GM18858 (cell line): ENCODE results near the gene CLDN7.

Experiments
- ATAC-seq: cut with Tn5 transposase; IDR thresholded peaks from one replicate; pipeline ENCODE4 v1.9.1; 2021; ENCODE audit not compliant: unreplicated experiment

The CLDN7 gene, protein sequence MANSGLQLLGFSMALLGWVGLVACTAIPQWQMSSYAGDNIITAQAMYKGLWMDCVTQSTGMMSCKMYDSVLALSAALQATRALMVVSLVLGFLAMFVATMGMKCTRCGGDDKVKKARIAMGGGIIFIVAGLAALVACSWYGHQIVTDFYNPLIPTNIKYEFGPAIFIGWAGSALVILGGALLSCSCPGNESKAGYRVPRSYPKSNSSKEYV

DNA sequence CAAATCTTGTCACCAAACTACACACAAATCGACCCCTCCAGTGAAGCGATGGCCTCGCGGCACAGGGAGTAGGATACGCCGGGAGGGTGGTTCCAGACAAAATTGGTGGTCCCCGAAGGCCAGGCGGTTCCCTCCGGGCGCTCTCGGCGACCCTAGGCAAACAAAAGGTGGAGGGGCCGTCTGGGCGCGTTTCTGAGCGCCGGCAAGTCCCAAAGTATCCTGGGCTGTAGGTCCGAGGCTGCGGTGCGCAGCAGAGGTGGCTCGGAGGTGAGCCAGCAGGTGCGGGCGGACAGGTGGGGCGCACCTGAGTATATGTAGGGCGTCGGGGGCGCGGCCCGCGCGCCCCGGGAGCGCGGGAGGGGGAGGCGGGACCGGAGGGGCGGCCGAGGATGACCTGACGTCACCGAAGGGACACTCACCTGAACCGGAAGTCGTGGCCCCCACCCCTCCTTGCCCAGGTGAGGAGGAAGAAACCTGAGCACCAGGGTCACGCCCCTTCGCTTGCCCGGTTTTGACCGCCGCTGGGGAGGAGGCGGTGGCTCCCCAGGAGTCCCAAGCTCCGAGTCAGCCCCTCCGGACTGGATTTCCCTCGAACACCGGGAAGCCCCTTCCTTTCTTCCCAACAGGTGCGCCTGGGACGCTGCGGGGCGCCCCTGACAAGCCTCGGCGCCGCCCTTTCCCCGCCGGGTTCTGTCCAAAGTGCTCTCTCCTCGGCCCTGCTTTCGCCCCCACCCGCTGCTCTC is at the start of gene CLDN7:
CLDN7 (minus strand) TSS at position 287 of the 743 bp plus-strand sequence. CDS start 435 bp downstream, outside the sequence.
- no peak for ATAC-seq

DNA sequence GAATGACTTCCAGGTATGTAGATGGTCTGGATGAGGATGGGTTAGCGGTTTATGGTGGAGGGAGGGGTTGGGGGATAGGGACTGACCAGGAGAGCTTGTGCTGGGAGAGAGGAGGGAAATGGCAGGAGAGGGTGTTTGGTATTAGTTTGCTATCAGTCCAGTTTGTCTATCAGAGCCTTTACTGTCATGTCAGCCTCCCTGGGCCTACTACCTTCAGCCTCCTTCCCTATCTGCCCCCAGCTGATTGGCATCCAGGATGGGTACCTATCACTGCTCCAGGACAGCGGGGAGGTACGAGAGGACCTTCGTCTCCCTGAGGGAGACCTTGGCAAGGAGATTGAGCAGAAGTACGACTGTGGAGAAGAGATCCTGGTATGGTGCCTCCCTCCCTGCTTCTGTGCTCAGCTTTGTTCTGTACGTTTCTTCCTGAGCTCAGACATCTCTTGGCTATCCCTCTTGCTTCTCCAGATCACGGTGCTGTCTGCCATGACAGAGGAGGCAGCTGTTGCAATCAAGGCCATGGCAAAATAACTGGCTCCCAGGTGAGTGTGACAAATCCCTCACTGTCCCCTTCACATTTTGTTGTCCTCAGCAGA is 48.9 kb upstream of the CLDN7 start:
- no peak for ATAC-seq

DNA sequence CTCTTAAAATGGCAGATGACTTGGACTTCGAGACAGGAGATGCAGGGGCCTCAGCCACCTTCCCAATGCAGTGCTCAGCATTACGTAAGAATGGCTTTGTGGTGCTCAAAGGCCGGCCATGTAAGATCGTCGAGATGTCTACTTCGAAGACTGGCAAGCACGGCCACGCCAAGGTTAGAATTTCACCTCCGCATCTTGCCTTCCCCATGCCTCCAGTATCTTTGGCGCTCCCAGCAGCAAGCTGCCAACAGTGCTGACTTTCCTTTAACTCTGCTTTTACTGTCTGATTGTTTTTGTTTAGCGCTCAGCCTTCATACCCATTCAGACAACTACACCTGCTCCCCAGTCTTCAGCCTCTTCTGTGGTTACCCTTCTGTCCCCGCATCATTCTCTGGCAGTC is 47.4 kb upstream of the CLDN7 start:
- no peak for ATAC-seq

DNA sequence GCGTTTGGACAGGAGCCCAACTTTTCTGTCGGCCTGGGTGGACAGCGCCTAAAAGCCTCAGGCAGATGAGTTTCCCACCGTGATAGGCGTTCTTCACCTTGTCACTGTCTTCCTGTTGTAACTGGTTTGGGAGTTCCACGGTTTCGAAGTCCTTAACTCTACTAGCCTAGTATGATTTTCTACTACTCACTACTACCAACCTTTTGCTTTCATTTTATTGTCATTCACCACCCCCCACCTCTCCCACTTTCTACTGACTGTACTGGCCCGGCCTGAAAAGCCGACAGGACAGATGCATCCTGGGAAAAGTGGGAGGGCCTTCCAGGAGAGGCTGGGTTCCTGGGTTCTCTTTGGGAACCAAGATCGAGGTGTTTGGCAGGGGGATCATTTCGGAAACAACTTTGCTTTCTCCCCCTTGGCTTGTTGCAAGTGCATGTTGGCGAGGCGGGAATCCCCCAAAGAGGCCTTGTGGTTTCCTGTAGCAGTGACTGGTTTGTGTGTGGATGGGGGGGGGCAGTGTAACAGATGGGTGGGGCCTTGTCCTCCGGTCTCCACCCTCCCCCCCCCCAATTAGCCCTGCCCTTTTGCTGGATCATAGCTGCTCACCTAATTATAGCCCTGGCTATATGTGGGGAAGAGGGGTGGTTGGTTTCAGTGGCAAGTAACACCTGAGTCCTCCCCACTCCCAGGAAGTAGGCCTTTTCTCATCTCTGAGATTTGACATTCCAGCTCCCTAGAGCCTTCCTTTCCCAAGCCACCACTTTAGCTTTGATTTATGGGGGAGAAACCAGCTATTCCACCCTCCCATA is 46.6 kb upstream of the CLDN7 start:
- ATAC-seq = no peak

DNA sequence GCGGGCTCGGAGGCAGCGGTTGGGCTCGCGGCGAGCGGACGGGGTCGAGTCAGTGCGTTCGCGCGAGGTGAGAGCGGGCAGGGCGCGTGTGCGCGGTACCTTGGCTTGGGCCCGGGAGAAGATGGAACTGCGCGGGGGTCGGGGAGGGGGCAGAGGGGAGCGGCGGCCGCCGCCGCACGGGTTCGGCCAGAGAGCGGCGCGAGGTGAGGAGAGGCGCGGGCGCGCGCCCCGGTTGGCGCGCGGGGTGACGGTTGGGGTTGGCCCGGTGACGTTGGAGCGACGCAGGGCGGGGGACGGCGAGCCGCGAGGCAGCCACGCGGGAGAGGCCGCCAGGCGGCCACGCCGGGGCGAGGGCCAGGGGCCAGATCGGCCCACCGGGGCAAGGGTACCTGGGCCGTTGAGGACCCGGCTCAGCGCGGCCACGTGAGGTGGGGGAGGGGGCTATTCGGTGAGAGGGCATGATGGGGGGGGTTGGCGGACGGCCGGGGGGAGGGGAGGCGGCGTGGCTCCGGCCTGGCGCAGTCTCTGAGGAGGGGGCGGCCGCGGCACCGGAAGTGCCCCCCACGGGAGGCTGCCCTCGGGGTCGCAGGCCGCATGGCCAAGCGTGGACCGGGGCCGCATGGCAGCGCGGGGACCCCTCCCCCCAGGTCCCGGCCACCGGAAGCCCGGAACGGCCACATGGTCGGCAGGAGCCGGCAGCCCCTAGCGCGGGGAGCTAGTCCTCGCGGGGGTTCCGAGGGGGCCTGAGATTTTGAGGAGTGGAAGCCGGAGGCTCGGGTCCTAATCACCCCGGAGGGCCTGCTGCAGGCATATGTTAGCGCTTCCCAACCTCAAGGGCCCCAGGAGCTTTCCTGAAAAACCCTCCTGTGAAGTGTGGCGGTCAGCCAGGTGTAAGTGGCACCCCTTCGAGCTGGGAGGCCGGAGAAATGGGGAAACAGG is 45.7 kb upstream of the CLDN7 start:
- no peak for ATAC-seq

DNA sequence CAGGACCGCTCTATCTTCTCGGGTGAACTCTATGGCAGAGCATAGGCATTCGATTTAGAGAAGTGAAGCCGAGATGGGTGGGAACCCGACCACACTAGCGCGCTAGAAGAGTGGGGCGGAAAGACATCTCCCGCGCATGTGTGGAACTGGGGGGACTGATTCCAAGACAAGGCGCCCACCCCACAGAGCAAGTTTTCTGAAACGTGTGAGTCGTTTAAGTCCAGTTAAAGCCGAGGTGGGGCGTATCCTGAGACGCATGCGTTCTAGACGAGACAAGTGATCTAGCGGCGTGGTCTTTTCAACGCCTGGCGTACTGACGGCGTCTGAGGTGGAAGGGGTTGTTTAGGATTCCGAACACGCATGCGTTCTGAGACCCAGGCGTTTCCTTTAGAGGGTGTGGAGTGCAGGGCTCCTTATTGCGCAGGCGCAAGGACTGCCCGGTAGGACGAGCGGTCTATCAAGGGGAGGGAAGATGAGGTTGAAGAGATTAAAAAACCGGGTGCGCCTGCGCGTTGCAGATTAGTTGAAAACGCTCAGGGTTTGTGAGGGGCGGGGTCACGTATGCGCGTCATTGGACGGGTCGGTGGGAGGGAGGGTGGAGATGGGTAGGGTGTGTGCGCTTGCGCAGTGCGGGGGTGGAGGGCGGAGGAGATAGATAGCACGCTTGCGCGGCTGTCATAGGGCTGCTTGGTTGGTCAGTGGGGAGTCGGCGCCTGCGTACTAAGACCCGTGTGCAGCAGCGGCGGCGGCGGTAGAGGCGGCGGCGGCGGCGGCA is 44.8 kb upstream of the CLDN7 start, which contains the start of gene EIF5A:
EIF5A (plus strand) TSS at position 718 of the 775 bp plus-strand sequence. CDS start 2,008 bp downstream, outside the sequence.
- ATAC-seq = peak; percentile 53

DNA sequence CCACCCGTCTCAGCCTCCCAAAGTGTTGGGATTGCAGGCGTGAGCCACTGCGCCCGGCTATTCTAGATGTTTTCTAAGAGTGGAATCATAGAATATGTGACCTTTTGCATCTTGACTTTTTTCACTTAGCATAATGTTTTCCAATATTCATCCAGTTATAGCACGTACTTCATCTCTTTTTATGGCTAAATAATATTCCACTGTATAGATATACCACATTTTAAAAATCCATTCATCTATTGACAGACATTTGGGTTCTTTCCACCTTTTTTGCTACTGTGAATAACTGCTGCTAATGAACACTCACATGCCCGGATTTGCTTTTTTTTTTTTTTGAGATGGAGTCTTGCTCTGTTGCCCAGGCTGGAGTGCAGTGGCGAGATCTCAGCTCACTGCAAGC is 41.9 kb upstream of the CLDN7 start:
- ATAC-seq = no peak

DNA sequence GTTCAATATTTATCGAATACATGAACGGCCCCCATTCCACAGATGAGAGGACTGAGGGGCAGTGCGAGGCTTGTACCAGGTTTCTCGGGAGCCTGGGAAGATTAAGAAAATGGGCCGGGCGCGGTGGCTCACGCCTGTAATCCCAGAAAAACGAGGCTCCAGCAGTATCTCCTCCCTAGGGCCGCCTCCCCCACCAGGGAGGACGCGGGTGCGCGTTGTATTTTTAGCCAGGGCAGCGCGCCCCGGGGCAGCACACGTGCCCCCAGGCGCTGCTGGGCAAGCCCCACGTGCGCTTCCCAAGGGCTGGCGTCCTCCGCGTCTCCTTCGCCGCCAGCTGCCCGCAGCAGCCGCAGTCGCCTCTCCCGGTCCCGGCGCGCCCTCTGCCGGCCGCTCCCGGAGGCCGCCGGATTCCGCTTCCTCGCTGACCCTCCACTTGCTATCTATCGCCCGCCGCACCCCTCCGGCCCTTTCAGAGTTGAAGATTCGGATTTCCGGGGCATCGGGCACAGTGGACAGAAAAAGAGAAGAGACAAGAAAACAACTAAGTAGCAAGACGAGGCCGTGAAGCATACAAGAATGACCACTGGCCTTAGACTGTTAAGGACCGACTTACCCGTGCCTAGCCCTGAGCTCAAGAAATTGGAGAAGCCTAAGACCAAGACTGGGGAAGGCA is 34.0 kb upstream of the CLDN7 start:
- ATAC-seq = no peak

DNA sequence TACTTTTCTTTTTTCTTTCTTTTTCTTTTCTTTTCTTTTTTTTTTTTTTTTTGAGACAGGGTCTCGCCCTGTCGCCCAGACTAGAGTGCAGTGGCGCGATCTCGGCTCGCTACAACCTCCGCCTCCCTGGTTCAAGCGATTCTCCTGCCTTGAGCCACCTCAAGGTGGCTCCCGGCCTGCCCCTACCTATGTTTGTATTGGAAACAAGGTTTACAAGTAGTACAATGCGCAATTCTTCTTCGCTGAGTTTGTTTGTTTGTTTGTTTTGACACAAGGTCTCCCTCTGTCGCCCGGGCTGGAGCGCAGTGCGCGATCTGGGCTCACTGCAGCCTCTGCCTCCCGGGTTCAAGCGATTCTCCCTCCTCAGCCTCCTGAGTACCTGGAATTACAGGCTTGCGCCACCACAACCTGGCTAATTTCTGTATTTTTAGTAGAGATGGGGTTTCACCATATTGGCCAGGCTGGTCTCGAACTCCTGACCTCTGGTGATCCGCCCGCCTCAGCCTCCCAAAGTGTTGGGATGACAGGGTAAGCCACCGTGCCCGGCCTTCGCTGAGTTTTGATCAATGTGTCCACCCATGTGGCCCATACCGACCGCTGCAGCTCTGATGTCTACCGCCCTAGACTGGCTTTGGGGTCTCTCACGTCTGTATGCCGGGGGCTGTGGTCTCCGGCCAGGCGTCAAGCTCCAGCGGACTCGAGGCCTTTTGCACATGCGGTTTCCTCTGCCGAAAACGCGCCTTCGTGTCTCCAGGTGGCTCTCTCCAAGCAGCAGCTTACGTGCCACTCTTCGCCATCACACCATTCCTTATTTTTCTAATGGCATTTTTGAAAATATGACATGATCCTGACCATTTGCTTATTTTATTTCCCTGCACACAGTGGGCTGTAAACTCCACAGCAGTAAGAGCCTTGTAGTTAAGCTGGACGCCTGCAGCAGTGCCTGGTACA is 33.2 kb upstream of the CLDN7 start:
- no peak for ATAC-seq

DNA sequence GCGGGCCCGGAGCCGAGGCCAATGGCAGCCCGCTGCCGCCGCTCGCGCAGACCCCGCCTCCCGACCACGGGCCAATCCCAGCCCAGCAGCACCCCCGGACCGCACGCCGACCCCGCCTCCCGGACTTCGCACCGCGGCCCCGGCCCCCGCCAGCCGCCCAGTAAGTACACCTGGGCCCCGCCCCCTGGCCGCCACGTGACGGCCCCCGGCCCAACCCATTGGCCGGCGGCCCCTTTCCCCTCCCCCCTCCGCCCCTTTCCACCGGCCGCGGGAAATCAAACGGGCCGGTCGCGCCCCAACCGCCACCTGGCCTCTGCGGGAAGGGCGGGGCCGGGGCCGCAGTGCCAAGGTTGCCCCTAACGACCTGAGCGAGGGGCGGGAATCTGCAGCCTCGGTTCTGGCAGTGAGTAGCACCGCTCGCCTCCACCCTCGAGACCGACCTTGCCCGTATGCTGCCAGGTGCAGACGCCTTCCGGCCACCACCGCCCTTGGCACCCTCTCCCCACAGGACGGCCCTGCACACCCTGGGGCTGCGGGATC is 32.4 kb upstream of the CLDN7 start, which contains the start of gene YBX2:
YBX2 (minus strand) TSS at position 26 of the 540 bp plus-strand sequence. CDS start 139 bp downstream, outside the sequence.
- no peak for ATAC-seq

DNA sequence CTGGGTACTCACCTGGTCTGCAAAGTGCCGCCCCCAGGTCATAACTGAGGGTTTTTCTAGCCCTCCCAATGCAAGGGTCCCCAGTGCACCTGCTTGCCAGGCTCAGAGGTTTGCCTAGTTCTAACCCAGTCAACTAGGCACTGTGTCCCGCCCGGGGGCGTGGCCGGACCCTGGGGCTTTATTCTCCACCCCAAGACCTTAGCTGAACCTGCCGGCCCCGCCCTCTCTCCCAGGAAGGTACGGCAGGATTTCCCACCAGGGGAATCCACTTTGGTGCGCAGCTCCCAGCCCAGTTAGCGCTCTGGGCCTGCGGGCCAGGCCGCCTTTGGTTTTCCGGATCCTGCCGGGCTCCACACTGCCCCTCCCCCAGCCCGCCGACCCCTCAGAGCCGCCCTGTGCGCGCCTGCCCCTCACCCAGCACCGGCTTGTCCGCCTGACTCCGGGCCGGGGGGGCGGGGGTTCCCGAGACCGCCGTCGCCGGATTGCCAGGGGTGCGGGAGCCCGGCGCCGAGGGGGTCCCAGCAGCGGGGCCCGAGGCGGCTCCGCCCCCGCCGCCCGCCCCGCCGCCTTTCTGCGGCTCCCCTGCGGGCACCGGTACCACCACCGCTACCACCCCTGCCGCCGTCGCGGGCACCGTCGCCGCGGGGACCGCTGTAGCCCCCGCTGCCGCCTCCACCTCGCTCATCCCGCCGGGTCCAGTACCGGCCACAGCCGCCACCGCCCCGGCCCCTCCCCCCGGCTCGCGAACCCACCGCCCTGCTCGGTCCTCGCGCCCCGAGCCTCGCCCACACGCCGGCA is 31.7 kb upstream of the CLDN7 start:
- ATAC-seq = no peak

DNA sequence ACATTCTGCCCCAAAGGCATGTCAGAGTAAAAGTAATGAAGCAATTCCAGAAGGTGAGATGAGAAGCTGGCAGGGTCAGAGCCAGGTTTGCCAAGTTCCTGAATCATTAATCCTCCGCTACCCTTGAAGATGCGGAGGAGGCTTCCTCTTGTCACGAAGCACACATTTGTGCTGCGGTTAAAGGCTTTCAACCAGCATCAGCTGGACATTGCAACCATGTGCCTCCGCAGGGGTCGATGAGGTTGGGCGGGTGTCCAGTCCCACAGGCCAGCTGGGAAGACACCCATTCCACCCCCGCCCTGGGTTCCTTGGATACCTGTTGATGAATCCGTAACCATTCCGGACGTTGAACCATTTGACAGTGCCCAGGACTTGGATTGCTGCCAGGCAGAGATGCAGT is 30.9 kb upstream of the CLDN7 start:
- no peak for ATAC-seq

DNA sequence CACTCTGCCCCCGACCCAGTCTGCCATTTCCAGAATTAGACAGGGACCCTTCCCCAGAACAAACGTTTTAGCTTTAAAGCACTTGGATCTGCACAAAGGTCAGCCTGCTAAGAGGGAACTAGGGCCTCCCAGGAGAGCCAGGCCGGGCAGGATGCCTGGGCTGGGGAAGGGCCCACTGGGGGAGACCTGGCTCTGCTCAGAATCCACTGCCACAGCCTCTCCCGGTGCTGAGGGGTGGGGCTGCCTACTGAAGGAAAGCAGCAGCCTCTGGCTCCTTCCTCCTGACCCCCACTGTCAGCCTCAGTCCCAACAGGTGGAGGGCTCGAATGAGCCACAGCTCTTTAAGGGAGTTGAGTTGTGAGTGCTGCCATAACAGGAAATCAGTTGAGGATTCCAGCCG is 30.5 kb upstream of the CLDN7 start:
- no peak for ATAC-seq

DNA sequence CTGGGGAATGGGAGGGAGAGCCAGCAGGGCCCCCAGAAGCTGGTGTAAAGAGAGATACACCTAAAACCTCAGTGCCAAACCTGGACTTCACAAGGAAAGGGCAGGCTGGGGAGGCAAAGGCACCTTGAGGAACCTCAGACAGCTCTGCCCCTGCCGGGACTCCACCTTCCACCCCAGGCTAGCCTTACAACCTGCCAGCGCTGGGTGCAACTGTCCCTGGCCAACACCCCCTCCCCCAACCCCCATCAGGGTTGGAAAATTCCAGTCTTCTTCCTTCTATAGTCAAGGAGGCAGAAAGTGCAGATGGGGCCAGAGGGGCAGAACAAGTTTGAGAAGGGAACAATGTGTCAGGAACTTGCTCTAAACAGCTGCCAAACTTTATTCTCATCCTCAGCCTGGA is 29.9 kb upstream of the CLDN7 start:
- ATAC-seq = no peak

DNA sequence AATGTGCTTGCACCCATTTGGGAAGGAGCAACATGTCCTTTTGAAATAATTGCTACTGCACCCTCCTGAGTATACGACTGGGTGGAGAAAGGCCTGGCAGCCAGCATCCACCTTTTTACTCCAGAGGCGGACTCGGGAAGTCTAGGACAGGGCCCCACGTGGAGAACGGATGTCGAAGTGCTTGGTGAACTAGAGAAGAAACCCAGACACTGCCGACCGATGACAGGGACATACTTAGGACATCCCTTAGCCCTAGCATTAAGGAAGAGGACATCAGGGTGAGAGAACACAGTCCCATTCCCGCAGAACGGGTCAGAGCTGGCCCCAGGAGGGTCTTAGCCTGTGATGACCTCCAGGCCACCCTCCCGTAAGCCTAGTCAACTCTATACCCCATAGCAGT is 28.4 kb upstream of the CLDN7 start:
- no peak for ATAC-seq

DNA sequence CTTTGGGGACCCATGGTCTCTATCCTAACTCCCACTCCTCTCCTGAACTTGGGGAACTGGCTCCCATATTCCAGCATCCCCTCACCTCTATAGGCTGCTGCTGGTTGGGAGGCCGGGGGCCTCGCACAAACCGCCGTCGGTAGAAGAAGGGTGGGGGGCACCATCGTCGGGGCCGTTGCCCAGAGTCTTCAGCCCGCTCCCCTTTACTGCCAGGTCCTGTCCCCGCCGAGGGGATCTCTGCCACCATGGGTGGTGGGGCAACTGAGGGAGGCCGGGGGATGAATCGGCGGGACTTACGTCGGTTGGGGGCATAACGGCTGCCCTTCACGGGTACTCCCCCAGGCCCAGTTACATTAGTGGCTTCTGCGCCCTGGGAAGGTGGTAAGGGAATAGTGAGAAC is 27.9 kb upstream of the CLDN7 start:
- ATAC-seq = no peak
